Body of pancreas (tissue), 4 donors: ENCODE data around the gene MTG1. TPM values are rescaled to one million over a fixed set of nuclear protein-coding genes. Genes with fewer than 3 reads are reported as not detected.
"Not testable (repeated sequence)": the region's sequence is repeated elsewhere in the genome, so short reads cannot be mapped to it uniquely, and the experiment has no call there.

Experiments used
- ATAC-seq: fragments of 150-250 bp; one replicate; pipeline ENCODE4 v1.9.1; 2016
- DNase-seq, 4 donors: peaks; one replicate each; pipeline ENCODE4 v3.0.0-alpha.2; 2019
- H3K27ac ChIP-seq, 4 donors: fragments of 200-600 bp; sonication (generic); 1 replicate in 3 of 4; 2 replicates in 1 of 4; pipeline versions ENCODE4 v1.5.1 to v1.6.1; 2016 to 2019; ENCODE audit warnings: mild to moderate bottlenecking in 1 of 4, mixed read lengths in 1 of 4, moderate library complexity in 1 of 4
- H3K27me3 ChIP-seq, 2 donors: fragments of 200-600 bp; sonication (generic); one replicate each; pipeline ENCODE4 v1.6.0; 2016; ENCODE audit warnings: mild to moderate bottlenecking in 1 of 2
- H3K36me3 ChIP-seq, 2 donors: fragments of 200-600 bp; sonication (generic); replicated peaks in 1 of 2; 2 replicates each; pipeline ENCODE4 v1.5.1; 2016; ENCODE audit warnings: low read depth in 2 of 2; ENCODE audit not compliant: insufficient read depth in 1 of 2
- H3K4me1 ChIP-seq: fragments of 200-600 bp; sonication (generic); one replicate; pipeline ENCODE4 v1.6.0; 2016
- H3K4me3 ChIP-seq, 2 donors: fragments of 200-600 bp; sonication (generic); 1 replicate in 1 of 2; 2 replicates in 1 of 2; pipeline ENCODE4 v1.5.1; 2016 to 2019
- H3K9me3 ChIP-seq, 3 donors: fragments of 200-600 bp; sonication (generic); 1 replicate in 2 of 3; 2 replicates in 1 of 3; pipeline ENCODE4 v1.5.1; 2016
- CTCF ChIP-seq, 7 experiments: fragments of 450-650 bp in 4 of 7; fragments of 200-600 bp in 3 of 7; sonication (generic) in 3 of 7; IDR thresholded peaks; one replicate each; pipeline ENCODE4 v1.5.1; 2016 to 2019; ENCODE audit warnings: antibody characterized with exemption in 7 of 7
- POLR2A ChIP-seq, 3 donors: fragments of 450-650 bp; IDR thresholded peaks; one replicate each; pipeline ENCODE4 v1.6.1; 2016; ENCODE audit warnings: antibody characterized with exemption in 3 of 3, mild to moderate bottlenecking in 2 of 3
- WGBS, 2 donors: methylation state at CpG; one replicate each; pipeline ENCODE4 v1.1.5; 2017; 5-methylcytosine and 5-hydroxymethylcytosine counted together
- intact Hi-C: fragments of 100-400 bp; cut with DNase I; formaldehyde crosslinking; loops from one replicate; pipeline ENCODE4 v1.15.1; 2023
- total RNA-seq, 2 donors: library from RNA; depleted of rRNA; stranded (reverse); fragments of >200 nt; gene quantifications; one replicate each; pipeline ENCODE4 v1.1.0, GENCODE V29; 2016

Gene MTG1
- total RNA-seq, 2 donors from 2014 or later, result 22.8 to 83.7 TPM

GRCh38 chr10:133370030-133370786 lies 23.7 kb upstream of the MTG1 start:
- Histone ChIP-seq H3K36me3 (peaks cover 16 to 25% of the 10 kb centered on the region in 2 donors), H3K27ac (no peak overlapping the region), H3K9me3 (no peaks in the 10 kb centered on the region), H3K4me1 (peaks cover 20% of the 10 kb centered on the region), H3K27me3 (no peaks in the 10 kb centered on the region), H3K4me3 (no peak overlapping the region)
- intact Hi-C loops, result no loop called here
- 83 to 95% methylated on average over 23 to 24 of the region's 24 CpGs for WGBS, 2 donors
- TF ChIP-seq POLR2A (IDR thresholded peaks at IDR 0.05) (no peak), CTCF (IDR thresholded peaks at IDR 0.05) (no peak)
- DNase-seq (no peak), ATAC-seq (no peak)

- intact Hi-C loops, result no loop called here
- peak; percentile 19 to 41 (median 38) for DNase-seq
- WGBS, 2 donors, result 10 to 33% methylated on average over 3 to 13 of the region's 20 CpGs
- Histone ChIP-seq H3K27ac (peak overlapping the region in 1 of 4 donors; percentile 10), H3K4me1 (peaks cover 21% of the 10 kb centered on the region), H3K4me3 (peak overlapping the region in 1 of 2 donors; percentile 88), H3K9me3 (no peaks in the 10 kb centered on the region), H3K36me3 (peaks cover 6 to 7% of the 10 kb centered on the region in 2 donors), H3K27me3 (no peaks in the 10 kb centered on the region)
- ATAC-seq, result no peak
- no peak for TF ChIP-seq POLR2A (IDR thresholded peaks at IDR 0.05)
- TF ChIP-seq CTCF (IDR thresholded peaks at IDR 0.05), result no peak
Measured at GRCh38 chr10:133372507-133372906, 21.4 kb upstream of the MTG1 start.

- Histone ChIP-seq H3K4me1 (peaks cover 30% of the 10 kb centered on the region), H3K27me3 (no peaks in the 10 kb centered on the region), H3K4me3 (peak within 1 kb of the TSS; percentile 88 to 90), H3K9me3 (no peaks in the 10 kb centered on the region), H3K27ac (peak within 1 kb of the TSS; percentile 81 to 93 (median 86)), H3K36me3 (peaks cover 3 to 5% of the 10 kb centered on the region in 2 donors)
- peak; percentile 47 to 77 (median 75) for TF ChIP-seq POLR2A (IDR thresholded peaks at IDR 0.05)
- peak in 1 of 7 experiments; percentile 2 for TF ChIP-seq CTCF (IDR thresholded peaks at IDR 0.05)
- peak; percentile 96 to 98 (median 96) for DNase-seq
- peak; percentile 97 for ATAC-seq
- intact Hi-C loops, result no loop called here
- WGBS, 2 donors, result 0% methylated on average over 22 to 70 of the region's 89 CpGs
Measured at GRCh38 chr10:133373174-133374090, 20.5 kb upstream of the MTG1 start, which contains the start of gene ECHS1. ECHS1 (minus strand) TSS chr10:133373354; CDS start chr10:133373333, 21 bp downstream.

- no peak for TF ChIP-seq POLR2A (IDR thresholded peaks at IDR 0.05)
- no peak for TF ChIP-seq CTCF (IDR thresholded peaks at IDR 0.05)
- 72 to 84% methylated on average over 12 of the region's 12 CpGs for WGBS, 2 donors
- peaks cover 40% of the 10 kb centered on the region for H3K4me1 ChIP-seq
- no peak overlapping the region for H3K4me3 ChIP-seq
- no peaks in the 10 kb centered on the region for H3K9me3 ChIP-seq
- no peaks in the 10 kb centered on the region for H3K36me3 ChIP-seq
- no peak overlapping the region for H3K27ac ChIP-seq
- intact Hi-C loops, result no loop called here
- ATAC-seq, result no peak
- no peaks in the 10 kb centered on the region for H3K27me3 ChIP-seq
- DNase-seq, result no peak
Measured at GRCh38 chr10:133375357-133376115, 18.4 kb upstream of the MTG1 start.

GRCh38 chr10:133376183-133376582 lies 17.8 kb upstream of the MTG1 start:
- H3K36me3 ChIP-seq, H3K9me3 ChIP-seq, H3K4me3 ChIP-seq, H3K27ac ChIP-seq, intact Hi-C loops, DNase-seq, ATAC-seq, H3K27me3 ChIP-seq: not testable (repeated sequence)
- WGBS, 2 donors, result 86 to 87% methylated on average over 5 of the region's 5 CpGs
- H3K4me1 ChIP-seq, result peaks cover 39% of the 10 kb centered on the region
